Measurements from ENCODE around the gene SERINC1.

Gene SERINC1

DNA sequence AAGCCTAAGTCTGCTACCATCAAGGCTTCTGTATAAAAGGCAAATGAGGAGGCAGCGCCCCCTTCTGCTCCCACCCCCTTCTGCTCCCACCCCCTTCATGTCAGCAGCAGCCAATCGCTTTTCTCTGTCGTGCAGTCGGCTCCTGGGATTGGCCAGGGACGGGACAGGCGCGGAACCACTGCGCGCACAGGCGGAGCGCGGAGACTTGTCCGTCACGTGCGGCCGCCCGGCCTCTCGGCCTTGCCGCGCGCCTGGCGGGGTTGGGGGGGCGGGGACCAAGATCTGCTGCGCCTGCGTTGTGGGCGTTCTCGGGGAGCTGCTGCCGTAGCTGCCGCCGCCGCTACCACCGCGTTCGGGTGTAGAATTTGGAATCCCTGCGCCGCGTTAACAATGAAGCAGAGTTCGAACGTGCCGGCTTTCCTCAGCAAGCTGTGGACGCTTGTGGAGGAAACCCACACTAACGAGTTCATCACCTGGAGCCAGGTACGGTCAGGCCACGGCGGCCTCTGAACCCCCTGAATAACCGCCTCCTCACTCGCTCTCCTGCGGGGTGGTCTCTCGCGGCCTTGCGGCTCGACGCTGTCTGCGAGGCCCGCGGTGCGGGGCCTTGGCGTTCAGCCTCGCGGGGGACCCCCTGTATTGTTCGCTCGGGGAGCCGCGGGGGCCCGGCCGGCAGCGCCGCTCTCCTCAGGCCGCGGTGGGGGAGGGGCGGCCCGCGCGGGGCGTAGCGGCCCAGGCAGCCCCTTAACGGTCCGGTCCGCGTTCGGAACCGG lies 72.1 kb downstream of the SERINC1 start, which contains the start of gene HSF2:
Gene HSF2 (plus strand): TSS at position 305 of the 773 bp plus-strand sequence. CDS start 86 bp downstream, at position 391.
- ChIA-PET POLR2A (no interaction called here), CTCF (interaction anchor here (0.8 kb wide), 1 partner anchor 46 kb away, joined by 3 read pairs; no protein-coding TSS in a partner anchor)
- WGBS (ENCODE audit: insufficient coverage) = under 1% methylated on average over 66 of the region's 82 CpGs
- Histone ChIP-seq H3K4me3 (ENCODE audit: control insufficient read depth in 1 of 7, extremely low read depth in 1 of 7, insufficient read depth in 4 of 7, low read depth in 2 of 7, low read length in 6 of 7) (peak within 1 kb of the TSS; percentile 72 to 100 (median 94)), H3K4me1 (ENCODE audit: control extremely low read depth in 1 of 4, control insufficient read depth in 4 of 4, insufficient read depth in 4 of 4, low read length in 3 of 4) (peaks cover 5 to 21% (median 11%) of the 10 kb centered on the region in 4 experiments), H3K36me3 (ENCODE audit: control insufficient read depth in 4 of 4, insufficient read depth in 4 of 4, low read length in 3 of 4) (no peaks in the 10 kb centered on the region), H3K9me3 (ENCODE audit: control extremely low read depth in 1 of 5, control insufficient read depth in 4 of 5, insufficient read depth in 2 of 5, low read depth in 1 of 5, low read length in 4 of 5) (no peaks in the 10 kb centered on the region), H3K27ac (ENCODE audit: insufficient read depth in 1 of 2, low read depth in 1 of 2, low read length in 2 of 2, poor library complexity in 1 of 2, severe bottlenecking in 2 of 2) (peak within 1 kb of the TSS; percentile 66 to 87), H3K27me3 (replicated peaks in 2 of 5; ENCODE audit: control insufficient read depth in 4 of 5, insufficient read depth in 5 of 5, low read length in 4 of 5) (no peaks in the 10 kb centered on the region)
- peak; percentile 98 to 99 (median 99) for DNase-seq

DNA sequence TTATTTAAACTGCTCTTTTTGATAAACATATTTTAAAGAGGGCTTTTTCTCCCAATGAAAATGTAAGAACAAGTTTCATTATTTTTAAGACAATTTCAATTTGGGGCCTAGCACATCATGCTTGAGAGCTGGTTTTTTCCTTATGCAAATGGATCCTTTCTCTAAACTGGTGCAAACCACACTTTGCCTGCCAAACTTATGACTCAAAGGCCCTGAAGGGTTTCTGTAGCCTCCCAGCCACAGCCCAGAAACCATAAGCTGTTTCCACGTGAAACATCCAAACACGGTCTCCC lies 72.6 kb downstream of the SERINC1 start:
- WGBS (ENCODE audit: insufficient coverage) = 0% methylated on average over 1 of the region's 2 CpGs
- DNase-seq = no peak
- H3K9me3 ChIP-seq (ENCODE audit: control extremely low read depth in 1 of 5, control insufficient read depth in 4 of 5, insufficient read depth in 2 of 5, low read depth in 1 of 5, low read length in 4 of 5) = no peaks in the 10 kb centered on the region
- H3K36me3 ChIP-seq (ENCODE audit: control insufficient read depth in 4 of 4, insufficient read depth in 4 of 4, low read length in 3 of 4) = no peaks in the 10 kb centered on the region
- POLR2A ChIA-PET = no interaction called here
- peak overlapping the region in 1 of 2 experiments; percentile 38 for H3K27ac ChIP-seq (ENCODE audit: insufficient read depth in 1 of 2, low read depth in 1 of 2, low read length in 2 of 2, poor library complexity in 1 of 2, severe bottlenecking in 2 of 2)
- CTCF ChIA-PET = interaction anchor here (0.8 kb wide), 1 partner anchor 46 kb away, joined by 3 read pairs; no protein-coding TSS in a partner anchor
- peak overlapping the region in 6 of 7 experiments; percentile 3 to 68 (median 49) for H3K4me3 ChIP-seq (ENCODE audit: control insufficient read depth in 1 of 7, extremely low read depth in 1 of 7, insufficient read depth in 4 of 7, low read depth in 2 of 7, low read length in 6 of 7)
- peaks cover 0 to 2% (median 0%) of the 10 kb centered on the region in 5 experiments for H3K27me3 ChIP-seq (replicated peaks in 2 of 5; ENCODE audit: control insufficient read depth in 4 of 5, insufficient read depth in 5 of 5, low read length in 4 of 5)
- H3K4me1 ChIP-seq (ENCODE audit: control extremely low read depth in 1 of 4, control insufficient read depth in 4 of 4, insufficient read depth in 4 of 4, low read length in 3 of 4) = peaks cover 5 to 20% (median 11%) of the 10 kb centered on the region in 4 experiments

DNA sequence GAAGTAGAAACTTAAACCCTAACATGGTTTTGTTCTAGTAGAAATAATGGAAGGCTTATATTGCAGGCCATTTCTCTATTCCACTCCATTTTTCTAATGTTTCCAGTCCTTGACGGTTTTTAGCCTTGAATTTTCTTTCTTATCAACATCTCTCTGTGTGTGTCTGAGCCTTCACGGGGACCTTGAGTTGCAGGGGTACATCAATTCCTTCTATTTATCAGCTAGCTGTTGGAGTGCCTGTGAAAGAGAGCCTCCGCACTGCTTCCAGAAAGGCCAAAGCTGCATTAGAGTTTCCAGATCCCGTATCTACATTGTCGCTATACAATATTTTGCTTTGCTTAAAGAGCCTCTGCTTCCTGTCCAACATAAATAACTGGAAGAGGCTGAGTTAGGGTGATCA lies 77.6 kb downstream of the SERINC1 start:
- Histone ChIP-seq H3K27ac (ENCODE audit: insufficient read depth in 1 of 2, low read depth in 1 of 2, low read length in 2 of 2, poor library complexity in 1 of 2, severe bottlenecking in 2 of 2) (no peak overlapping the region), H3K4me3 (ENCODE audit: control insufficient read depth in 1 of 7, extremely low read depth in 1 of 7, insufficient read depth in 4 of 7, low read depth in 2 of 7, low read length in 6 of 7) (no peak overlapping the region), H3K4me1 (ENCODE audit: control extremely low read depth in 1 of 4, control insufficient read depth in 4 of 4, insufficient read depth in 4 of 4, low read length in 3 of 4) (peaks cover 0 to 3% (median under 1%) of the 10 kb centered on the region in 4 experiments), H3K27me3 (replicated peaks in 2 of 5; ENCODE audit: control insufficient read depth in 4 of 5, insufficient read depth in 5 of 5, low read length in 4 of 5) (peaks cover 0 to 2% (median 0%) of the 10 kb centered on the region in 5 experiments), H3K36me3 (ENCODE audit: control insufficient read depth in 4 of 4, insufficient read depth in 4 of 4, low read length in 3 of 4) (no peaks in the 10 kb centered on the region), H3K9me3 (ENCODE audit: control extremely low read depth in 1 of 5, control insufficient read depth in 4 of 5, insufficient read depth in 2 of 5, low read depth in 1 of 5, low read length in 4 of 5) (no peaks in the 10 kb centered on the region)
- 96% methylated on average over 4 of the region's 5 CpGs for WGBS (ENCODE audit: insufficient coverage)
- ChIA-PET CTCF (interaction anchor here (1.2 kb wide), 1 partner anchor 12 kb away, joined by 5 read pairs; no protein-coding TSS in a partner anchor), POLR2A (no interaction called here)
- no peak for DNase-seq

DNA sequence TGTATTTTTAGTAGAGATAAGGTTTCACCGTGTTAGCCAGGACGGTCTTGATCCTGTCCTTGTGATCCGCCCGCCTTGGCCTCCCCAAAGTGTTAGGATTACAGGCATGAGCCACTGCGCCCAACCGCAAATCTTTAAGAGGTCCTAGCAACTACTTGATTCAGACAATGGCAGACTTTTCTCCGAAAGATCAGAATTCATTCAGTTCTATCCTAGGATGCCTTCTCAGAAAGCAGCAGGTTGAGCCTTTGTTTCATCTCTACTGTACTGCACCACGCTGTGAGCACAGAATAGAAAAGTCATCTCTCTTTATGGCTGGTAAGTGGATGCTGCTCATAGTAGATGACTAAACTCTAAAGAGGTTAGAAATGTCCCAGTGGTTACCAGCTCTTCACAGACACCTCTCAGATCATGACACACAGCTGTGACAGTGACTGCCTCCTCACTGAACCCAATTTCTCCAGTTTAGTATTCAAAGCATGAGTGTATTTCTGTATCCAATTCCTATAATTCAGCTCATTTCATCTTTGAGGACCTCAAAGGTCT lies 78.2 kb downstream of the SERINC1 start:
- H3K9me3 ChIP-seq (ENCODE audit: control extremely low read depth in 1 of 5, control insufficient read depth in 4 of 5, insufficient read depth in 2 of 5, low read depth in 1 of 5, low read length in 4 of 5) = no peaks in the 10 kb centered on the region
- WGBS (ENCODE audit: insufficient coverage) = 93% methylated on average over 7 of the region's 8 CpGs
- H3K4me3 ChIP-seq (ENCODE audit: control insufficient read depth in 1 of 7, extremely low read depth in 1 of 7, insufficient read depth in 4 of 7, low read depth in 2 of 7, low read length in 6 of 7) = no peak overlapping the region
- no peak overlapping the region for H3K27ac ChIP-seq (ENCODE audit: insufficient read depth in 1 of 2, low read depth in 1 of 2, low read length in 2 of 2, poor library complexity in 1 of 2, severe bottlenecking in 2 of 2)
- no peaks in the 10 kb centered on the region for H3K36me3 ChIP-seq (ENCODE audit: control insufficient read depth in 4 of 4, insufficient read depth in 4 of 4, low read length in 3 of 4)
- H3K4me1 ChIP-seq (ENCODE audit: control extremely low read depth in 1 of 4, control insufficient read depth in 4 of 4, insufficient read depth in 4 of 4, low read length in 3 of 4) = no peaks in the 10 kb centered on the region
- ChIA-PET CTCF (no interaction called here), POLR2A (no interaction called here)
- peaks cover 0 to 2% (median 0%) of the 10 kb centered on the region in 5 experiments for H3K27me3 ChIP-seq (replicated peaks in 2 of 5; ENCODE audit: control insufficient read depth in 4 of 5, insufficient read depth in 5 of 5, low read length in 4 of 5)
- no peak for DNase-seq

Data from common myeloid progenitor, CD34-positive (primary cell).